Myocyte (in vitro differentiated cells): ENCODE data around the gene ZNF253. TPM values are rescaled to one million over a fixed set of nuclear protein-coding genes. Genes with fewer than 3 reads are reported as not detected.
A peak's percentile ranks its signal among the peaks of the same experiment; 100 is the strongest.
"Not testable (repeated sequence)": the region's sequence is repeated elsewhere in the genome, so short reads cannot be mapped to it uniquely, and the experiment has no call there.

Experiments
- DNase-seq: peaks from one replicate; pipeline ENCODE4 v3.0.0-alpha.2; 2012; ENCODE audit warnings: low read depth
- total RNA-seq: library from RNA; depleted of rRNA; stranded (reverse); fragments of >200 nt; gene quantifications from 2 replicates; pipeline ENCODE4 v1.2.3, GENCODE V29; 2014

Gene ZNF253
- total RNA-seq, 1 donor from 2014 or later: 12.9 TPM

GRCh38 chr19:19892055-19892941, 26.6 kb downstream of the ZNF253 start:
- DNase-seq: not testable (repeated sequence)

- peak; percentile 84 for DNase-seq
Observed at GRCh38 chr19:19900139-19900728, 34.6 kb downstream of the ZNF253 start.

GRCh38 chr19:19900729-19901444, 35.2 kb downstream of the ZNF253 start, which contains the start of gene ZNF93:
Gene ZNF93 (plus strand): TSS chr19:19900946. CDS start chr19:19901089, 143 bp downstream.
- DNase-seq: peak; percentile 99

- DNase-seq: peak; percentile 6
Observed at GRCh38 chr19:19907551-19907950, 41.9 kb downstream of the ZNF253 start.

GRCh38 chr19:19909654-19910053, 44.0 kb downstream of the ZNF253 start:
- DNase-seq: no peak

- peak; percentile 45 for DNase-seq
Observed at GRCh38 chr19:19911150-19911549, 45.5 kb downstream of the ZNF253 start.

GRCh38 chr19:19914596-19914995, 48.9 kb downstream of the ZNF253 start:
- DNase-seq: no peak

- not testable (repeated sequence) for DNase-seq
Observed at GRCh38 chr19:19930417-19930816, 64.7 kb downstream of the ZNF253 start.

- DNase-seq: not testable (repeated sequence)
Observed at GRCh38 chr19:19933432-19934314, 68.0 kb downstream of the ZNF253 start.

- no peak for DNase-seq
Observed at GRCh38 chr19:19937403-19937802, 71.7 kb downstream of the ZNF253 start.

GRCh38 chr19:19938449-19938848, 72.8 kb downstream of the ZNF253 start:
- DNase-seq: no peak

- no peak for DNase-seq
Observed at GRCh38 chr19:19943848-19944582, 78.3 kb downstream of the ZNF253 start.

Other genes with a start within 250 kb of the ZNF253 start
- 1.1 and 1.8 TPM in 2 replicates for gene PBX4, start 247.2 kb upstream of the ZNF253 start, total RNA-seq
- gene LPAR2, start 237.7 kb upstream of the ZNF253 start, total RNA-seq: 3.1 and 3.7 TPM in 2 replicates
- gene GMIP, start 222.2 kb upstream of the ZNF253 start, total RNA-seq: 12.4 and 13.3 TPM in 2 replicates
- 102 and 113 TPM in 2 replicates for gene ATP13A1, start 202.2 kb upstream of the ZNF253 start, total RNA-seq
- 2.4 and 5.2 TPM in 2 replicates for gene ZNF101, start 197.0 kb upstream of the ZNF253 start, total RNA-seq
- 5.4 and 5.6 TPM in 2 replicates for gene ZNF14, start 132.8 kb upstream of the ZNF253 start, total RNA-seq
- gene ZNF506, start 44.1 kb upstream of the ZNF253 start, total RNA-seq: 15.2 and 22.1 TPM in 2 replicates
- gene ZNF93, start 35.1 kb downstream of the ZNF253 start, total RNA-seq: 18.4 and 23.3 TPM in 2 replicates
- 3.1 and 3.2 TPM in 2 replicates for gene ZNF682, start 173.6 kb downstream of the ZNF253 start, total RNA-seq
- gene ZNF90, start 212.1 kb downstream of the ZNF253 start, total RNA-seq: not detected in 2 replicates